GM18861 (cell line): Measurements from ENCODE around the gene C20orf173.
A peak's percentile ranks its signal among the peaks of the same experiment; 100 is the strongest.

Experiments used
- ATAC-seq: cut with Tn5 transposase; IDR thresholded peaks from one replicate; pipeline ENCODE4 v1.9.1; 2021; ENCODE audit not compliant: unreplicated experiment

Gene C20orf173

DNA sequence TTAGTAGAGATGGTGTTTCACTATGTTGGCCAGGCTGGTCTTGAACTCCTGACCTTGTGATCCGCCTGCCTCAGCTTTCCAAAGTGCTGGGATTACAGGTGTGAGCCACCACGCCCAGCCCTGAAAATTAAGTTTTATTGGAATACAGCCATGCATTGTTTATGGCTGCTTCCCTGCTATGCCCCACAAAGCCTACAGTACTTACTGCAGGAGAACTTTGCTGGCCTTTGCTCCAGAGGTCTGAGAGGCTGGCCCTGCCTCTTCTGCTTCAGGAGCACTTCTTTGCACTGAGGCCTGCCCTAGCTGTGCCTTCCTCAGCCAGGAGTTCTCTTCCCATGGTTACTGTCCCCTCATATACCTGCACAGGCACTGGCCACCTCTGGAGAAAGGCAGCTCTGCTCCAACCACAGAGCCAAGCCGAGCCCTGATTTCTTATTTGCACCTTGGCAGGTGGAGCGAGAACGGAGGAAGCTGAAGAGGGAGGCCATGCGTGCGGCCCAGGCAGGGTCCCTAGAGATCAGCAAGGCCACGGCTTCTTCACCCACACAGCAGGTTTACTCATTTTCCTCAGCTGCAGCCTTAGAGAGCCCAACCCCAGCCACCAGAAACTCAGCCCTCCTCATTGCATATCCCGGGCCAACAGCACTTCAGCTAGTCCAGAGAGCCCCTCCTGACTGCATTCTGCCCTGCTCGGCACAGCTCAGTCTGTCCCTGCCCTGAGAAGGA lies 20.8 kb downstream of the C20orf173 start:
- no peak for ATAC-seq

DNA sequence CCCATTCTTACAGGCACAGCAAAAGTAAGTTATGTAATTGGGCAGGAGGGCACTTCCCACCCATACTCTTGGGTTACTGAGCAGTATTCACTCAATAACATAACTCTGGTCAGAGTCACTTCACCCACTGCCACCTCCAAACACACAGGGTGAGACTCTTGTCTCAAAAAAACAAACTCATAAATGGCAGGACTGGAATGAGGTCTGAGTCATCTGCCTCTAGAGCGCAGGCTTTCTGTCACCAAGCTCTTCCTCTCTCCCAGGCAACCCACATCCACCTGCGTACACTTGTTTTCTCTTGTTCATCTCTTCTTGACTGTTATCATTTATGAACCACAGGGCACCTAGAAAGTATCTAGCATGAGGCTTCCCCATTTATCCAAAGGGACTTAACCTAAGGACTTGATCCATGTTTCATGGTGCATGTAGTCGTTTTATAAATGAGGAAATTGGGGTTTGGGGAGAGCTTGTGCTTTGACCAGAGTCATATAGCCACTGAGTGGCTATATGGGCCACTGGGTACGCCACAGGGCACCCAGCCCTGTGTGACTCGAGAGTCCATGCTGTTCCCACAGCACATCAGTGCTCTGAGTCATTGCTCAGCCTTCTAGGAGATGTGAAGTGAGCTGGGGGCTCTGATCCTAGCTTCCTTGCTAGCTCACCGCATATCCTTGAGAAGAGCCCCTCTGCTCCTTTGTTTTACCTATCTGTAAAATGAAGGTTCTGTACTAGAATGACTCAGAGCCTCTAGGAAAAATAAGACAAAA lies 22.4 kb downstream of the C20orf173 start:
- ATAC-seq = no peak

GRCh38 chr20:35506179-35506578 lies 23.3 kb downstream of the C20orf173 start:
- no peak for ATAC-seq

- ATAC-seq = no peak
Measured at GRCh38 chr20:35504751-35505150, 24.7 kb downstream of the C20orf173 start.

DNA sequence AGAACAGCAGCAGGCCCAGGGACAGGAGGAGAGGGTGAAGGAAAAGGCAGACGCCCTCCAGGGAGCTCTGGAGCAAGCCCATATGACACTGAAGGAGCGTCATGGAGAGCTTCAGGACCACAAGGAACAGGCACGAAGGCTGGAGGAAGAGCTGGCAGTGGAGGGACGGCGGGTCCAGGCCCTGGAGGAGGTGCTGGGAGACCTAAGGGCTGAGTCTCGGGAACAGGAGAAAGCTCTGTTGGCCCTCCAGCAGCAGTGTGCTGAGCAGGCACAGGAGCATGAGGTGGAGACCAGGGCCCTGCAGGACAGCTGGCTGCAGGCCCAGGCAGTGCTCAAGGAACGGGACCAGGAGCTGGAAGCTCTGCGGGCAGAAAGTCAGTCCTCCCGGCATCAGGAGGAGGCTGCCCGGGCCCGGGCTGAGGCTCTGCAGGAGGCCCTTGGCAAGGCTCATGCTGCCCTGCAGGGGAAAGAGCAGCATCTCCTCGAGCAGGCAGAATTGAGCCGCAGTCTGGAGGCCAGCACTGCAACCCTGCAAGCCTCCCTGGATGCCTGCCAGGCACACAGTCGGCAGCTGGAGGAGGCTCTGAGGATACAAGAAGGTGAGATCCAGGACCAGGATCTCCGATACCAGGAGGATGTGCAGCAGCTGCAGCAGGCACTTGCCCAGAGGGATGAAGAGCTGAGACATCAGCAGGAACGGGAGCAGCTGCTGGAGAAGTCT lies 25.5 kb downstream of the C20orf173 start:
- no peak for ATAC-seq

GRCh38 chr20:35503281-35503680 lies 26.2 kb downstream of the C20orf173 start:
- ATAC-seq = no peak

GRCh38 chr20:35502352-35502751 lies 27.1 kb downstream of the C20orf173 start:
- no peak for ATAC-seq

DNA sequence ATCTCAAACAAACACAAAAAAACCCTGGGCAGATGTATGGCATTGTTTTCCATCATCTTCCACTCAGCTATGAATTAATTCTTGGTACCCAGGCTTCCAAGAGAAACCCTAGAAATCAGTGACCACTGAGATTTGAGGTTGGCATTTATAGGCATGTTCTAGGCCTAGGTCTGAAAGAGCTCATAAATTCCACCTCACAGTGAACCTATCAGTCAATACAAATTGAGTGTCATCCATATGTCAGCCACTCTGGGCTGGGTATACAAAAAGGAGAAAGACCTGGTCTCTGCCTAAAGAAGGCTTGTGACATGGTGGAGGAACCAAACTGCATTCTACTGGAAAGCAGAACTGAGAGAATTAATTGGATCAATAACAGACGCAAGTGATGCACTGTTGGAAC lies 30.2 kb downstream of the C20orf173 start:
- no peak for ATAC-seq

DNA sequence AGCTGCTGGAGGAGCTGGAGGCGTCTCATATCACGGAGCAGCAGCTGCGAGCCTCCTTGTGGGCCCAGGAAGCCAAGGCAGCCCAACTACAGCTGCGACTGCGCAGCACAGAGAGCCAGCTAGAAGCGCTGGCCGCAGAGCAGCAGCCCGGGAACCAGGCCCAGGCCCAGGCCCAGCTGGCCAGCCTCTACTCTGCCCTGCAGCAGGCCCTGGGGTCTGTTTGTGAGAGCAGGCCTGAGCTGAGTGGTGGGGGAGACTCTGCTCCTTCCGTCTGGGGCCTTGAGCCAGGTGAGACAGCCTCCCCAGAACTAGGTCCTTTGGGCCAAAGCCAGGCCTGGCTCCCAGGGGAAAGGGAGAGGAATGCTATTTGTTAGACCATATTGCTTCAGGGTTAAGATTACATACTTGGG lies 31.7 kb downstream of the C20orf173 start:
- no peak for ATAC-seq

- ATAC-seq = no peak
Measured at GRCh38 chr20:35497320-35497719, 32.1 kb downstream of the C20orf173 start.

- ATAC-seq = no peak
Measured at GRCh38 chr20:35496481-35496880, 33.0 kb downstream of the C20orf173 start.

DNA sequence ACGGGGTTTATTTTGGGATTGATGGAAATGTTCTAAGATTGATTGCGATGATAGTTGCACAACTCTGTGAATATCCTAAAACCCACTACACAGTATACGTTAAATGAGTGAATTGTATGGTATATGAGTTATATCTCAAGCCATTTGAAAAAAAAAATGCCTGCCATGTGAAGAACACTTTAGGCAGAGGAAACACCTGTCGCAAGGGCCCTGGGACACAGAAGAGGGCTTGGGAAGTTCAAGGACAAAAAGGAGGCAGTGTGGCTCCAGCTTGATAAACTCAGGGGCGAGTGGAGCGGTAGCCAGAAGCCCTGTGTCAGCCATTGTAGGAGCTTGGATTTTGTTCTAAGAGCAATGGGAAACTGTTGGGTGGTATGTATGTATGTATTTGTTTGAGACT lies 37.1 kb downstream of the C20orf173 start:
- no peak for ATAC-seq

- ATAC-seq = no peak
Measured at GRCh38 chr20:35491823-35492222, 37.6 kb downstream of the C20orf173 start.

DNA sequence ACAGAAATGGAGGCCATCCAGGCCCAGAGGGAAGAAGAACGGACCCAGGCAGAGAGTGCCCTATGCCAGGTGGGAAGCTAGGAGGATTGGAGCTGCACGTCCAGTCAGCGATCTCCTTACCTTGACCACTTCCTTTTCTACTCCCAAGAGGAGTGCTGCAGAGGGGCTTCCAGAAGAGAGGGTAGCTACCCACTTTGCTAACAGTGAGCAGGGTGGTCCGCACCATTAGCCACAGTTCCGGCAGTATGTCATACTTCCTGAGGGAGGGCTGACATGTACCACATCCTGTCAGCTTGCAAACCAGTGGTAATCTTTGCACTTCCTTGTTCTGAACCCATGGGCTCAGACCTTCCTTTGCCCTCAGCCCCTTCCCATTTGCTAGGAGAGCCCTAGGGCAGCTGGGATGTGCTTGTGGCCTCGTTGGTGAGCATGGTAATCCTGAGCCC lies 38.7 kb downstream of the C20orf173 start:
- ATAC-seq = peak; percentile 94

- ATAC-seq = no peak
Measured at GRCh38 chr20:35489717-35490116, 39.7 kb downstream of the C20orf173 start.

GRCh38 chr20:35487479-35487878 lies 42.0 kb downstream of the C20orf173 start:
- ATAC-seq = no peak

GRCh38 chr20:35479798-35480197 lies 49.7 kb downstream of the C20orf173 start:
- no peak for ATAC-seq

DNA sequence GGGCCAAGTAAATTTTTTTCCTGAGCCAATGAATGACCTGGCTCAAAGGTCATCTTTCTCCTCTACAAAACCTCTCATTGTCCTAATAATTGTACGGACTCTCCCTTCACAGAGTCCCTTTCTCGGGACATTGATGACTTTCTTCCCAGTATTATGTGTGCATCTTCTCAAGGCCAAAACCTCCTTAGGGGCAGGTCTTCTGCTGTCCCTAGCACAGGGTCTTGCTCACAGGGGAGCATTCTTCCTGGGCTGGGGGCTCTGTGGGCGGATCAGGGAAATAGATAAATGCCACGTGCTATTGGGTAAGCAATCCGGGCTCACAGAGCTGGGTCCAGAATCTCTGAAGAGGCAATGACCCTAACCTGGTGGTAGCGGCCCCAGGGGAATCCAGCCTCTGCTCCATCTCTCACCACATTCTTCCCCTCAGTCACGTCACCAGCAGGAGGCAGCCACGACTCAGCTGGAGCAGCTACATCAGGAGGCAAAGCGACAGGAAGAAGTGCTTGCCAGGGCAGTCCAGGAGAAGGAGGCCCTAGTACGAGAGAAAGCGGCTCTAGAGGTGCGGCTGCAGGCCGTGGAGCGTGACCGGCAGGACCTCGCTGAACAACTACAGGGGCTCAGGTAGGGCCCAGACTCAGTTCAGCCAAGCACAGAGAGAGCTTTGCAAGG lies 50.5 kb downstream of the C20orf173 start:
- no peak for ATAC-seq
